PC-9 (cell line): Measurements from ENCODE around the gene SDK1. TPM values are rescaled to one million over a fixed set of nuclear protein-coding genes. Genes with fewer than 3 reads are reported as not detected.

Experiments used
- BruUV-seq: library from RNA; stranded (reverse); fragments of 400-500 nt; replicated peaks from 2 replicates; lab custom pipeline; 2021; lab: Mats Ljungman, UMichigan
- CTCF ChIA-PET: fragments of 300-600 bp; sonication (Branson Sonifier 250); formaldehyde crosslinking; loops from one replicate; lab custom pipeline; 2022; ENCODE audit warnings: antibody characterized with exemption; lab: Charles Lee
- POLR2A ChIA-PET: fragments of 300-600 bp; sonication (Branson Sonifier 250); formaldehyde crosslinking; loops from one replicate; lab custom pipeline; 2022; ENCODE audit warnings: antibody characterized with exemption; ENCODE audit not compliant: unreplicated experiment; lab: Charles Lee
- DNase-seq, 2 experiments: peaks; one replicate each; pipeline versions ENCODE4 v3.0.0 to v3.0.0-alpha.2; 2015 to 2022; ENCODE audit warnings: mixed read lengths in 1 of 2
- H2AFZ ChIP-seq: fragments of 200-600 bp; sonication (generic); 2 replicates; pipeline ENCODE4 v1.8.1; 2017; ENCODE audit warnings: antibody characterized with exemption
- H3F3A ChIP-seq: fragments of 200-600 bp; sonication (generic); 2 replicates; pipeline ENCODE4 v1.8.1; 2017; ENCODE audit warnings: antibody characterized with exemption, mild to moderate bottlenecking, low read depth; ENCODE audit not compliant: insufficient read depth
- H3K27ac ChIP-seq: fragments of 200-600 bp; sonication (generic); 2 replicates; pipeline ENCODE4 v1.6.1; 2016; ENCODE audit warnings: mixed run types
- H3K27me3 ChIP-seq: fragments of 200-600 bp; sonication (generic); 2 replicates; pipeline ENCODE4 v1.6.1; 2016; ENCODE audit warnings: low read depth, mixed run types; ENCODE audit not compliant: insufficient read depth
- H3K36me3 ChIP-seq: fragments of 200-600 bp; sonication (generic); 2 replicates; pipeline ENCODE4 v1.6.1; 2016; ENCODE audit warnings: low read depth, mixed run types
- H3K4me1 ChIP-seq: fragments of 200-600 bp; sonication (generic); replicated peaks from 2 replicates; pipeline ENCODE4 v1.6.1; 2016; ENCODE audit warnings: mixed run types; ENCODE audit not compliant: insufficient read depth
- H3K4me2 ChIP-seq: fragments of 200-600 bp; sonication (generic); 2 replicates; pipeline ENCODE4 v1.6.1; 2017; ENCODE audit warnings: mixed run types
- H3K4me3 ChIP-seq: fragments of 200-600 bp; sonication (generic); 2 replicates; pipeline ENCODE4 v1.6.1; 2016; ENCODE audit warnings: mixed run types
- H3K79me2 ChIP-seq: fragments of 200-600 bp; sonication (generic); 2 replicates; pipeline ENCODE4 v1.6.1; 2017; ENCODE audit warnings: low read depth, mixed run types
- H3K9me2 ChIP-seq: fragments of 200-600 bp; sonication (generic); 2 replicates; pipeline ENCODE4 v1.8.1; 2017; ENCODE audit warnings: mild to moderate bottlenecking; ENCODE audit not compliant: insufficient read depth
- H3K9me3 ChIP-seq: fragments of 200-600 bp; sonication (generic); 2 replicates; pipeline ENCODE4 v1.8.1; 2016; ENCODE audit warnings: low read depth; ENCODE audit not compliant: insufficient read depth
- H4K20me1 ChIP-seq: fragments of 200-600 bp; sonication (generic); 2 replicates; pipeline ENCODE4 v1.8.1; 2017; ENCODE audit not compliant: insufficient read depth
- CTCF ChIP-seq: fragments of 200-600 bp; sonication (generic); conservative IDR thresholded peaks from 2 replicates; pipeline ENCODE4 v1.6.1; 2017; ENCODE audit warnings: mixed run types, antibody characterized with exemption, mild to moderate bottlenecking, moderate library complexity
- EZH2 ChIP-seq: fragments of 200-600 bp; sonication (generic); IDR thresholded peaks from 2 replicates; pipeline ENCODE4 v1.8.0; 2017; ENCODE audit warnings: antibody characterized with exemption, low read depth
- intact Hi-C: fragments of 100-400 bp; cut with micrococcal nuclease; formaldehyde crosslinking; loops from one replicate; pipeline ENCODE4 v1.10.0; 2022; ENCODE audit not compliant: unreplicated experiment
- total RNA-seq: library from RNA; stranded (reverse); gene quantifications from 2 replicates; pipeline ENCODE4 v1.2.3, GENCODE V29; 2021

The SDK1 gene
- total RNA-seq, 1 experiment from 2014 or later = not detected

GRCh38 chr7:4241304-4241612 is 940.2 kb downstream of the SDK1 start:
- no peak for DNase-seq
- Histone ChIP-seq H3K4me2 (no peak overlapping the region), H3K4me3 (no peak overlapping the region), H3F3A (no peaks in the 10 kb centered on the region), H3K36me3 (no peaks in the 10 kb centered on the region), H3K79me2 (no peaks in the 10 kb centered on the region), H4K20me1 (no peaks in the 10 kb centered on the region), H3K9me3 (no peaks in the 10 kb centered on the region), H2AFZ (no peak overlapping the region), H3K9me2 (no peaks in the 10 kb centered on the region), H3K27me3 (peaks cover 94% of the 10 kb centered on the region), H3K27ac (no peak overlapping the region), H3K4me1 (no peaks in the 10 kb centered on the region)
- intact Hi-C loops = no loop called here
- CTCF ChIA-PET = no interaction called here
- POLR2A ChIA-PET = no interaction called here
- no TSS peak for BruUV-seq
- TF ChIP-seq EZH2 = no peak

GRCh38 chr7:4241791-4242190 is 940.7 kb downstream of the SDK1 start:
- peaks cover 94% of the 10 kb centered on the region for H3K27me3 ChIP-seq
- intact Hi-C loops = no loop called here
- H3K36me3 ChIP-seq = no peaks in the 10 kb centered on the region
- H3K9me3 ChIP-seq = no peaks in the 10 kb centered on the region
- no peaks in the 10 kb centered on the region for H4K20me1 ChIP-seq
- no peak for DNase-seq
- H3K4me2 ChIP-seq = no peak overlapping the region
- TF ChIP-seq EZH2 (no peak), CTCF (no peak)
- no peaks in the 10 kb centered on the region for H3K79me2 ChIP-seq
- ChIA-PET CTCF (no interaction called here), POLR2A (no interaction called here)
- no peaks in the 10 kb centered on the region for H3K9me2 ChIP-seq
- no peaks in the 10 kb centered on the region for H3F3A ChIP-seq
- H3K4me1 ChIP-seq = no peaks in the 10 kb centered on the region
- H3K27ac ChIP-seq = no peak overlapping the region
- H2AFZ ChIP-seq = no peak overlapping the region
- BruUV-seq = no TSS peak
- no peak overlapping the region for H3K4me3 ChIP-seq

GRCh38 chr7:4242706-4243105 is 941.7 kb downstream of the SDK1 start:
- Histone ChIP-seq H4K20me1 (no peaks in the 10 kb centered on the region), H3K4me2 (no peak overlapping the region), H3K36me3 (no peaks in the 10 kb centered on the region), H3K27ac (no peak overlapping the region), H3K9me2 (no peaks in the 10 kb centered on the region), H3K79me2 (no peaks in the 10 kb centered on the region), H3K9me3 (no peaks in the 10 kb centered on the region), H3K4me1 (no peaks in the 10 kb centered on the region), H2AFZ (no peak overlapping the region), H3K27me3 (peaks cover 94% of the 10 kb centered on the region), H3K4me3 (no peak overlapping the region), H3F3A (no peaks in the 10 kb centered on the region)
- ChIA-PET POLR2A (no interaction called here), CTCF (no interaction called here)
- TF ChIP-seq CTCF (no peak), EZH2 (no peak)
- intact Hi-C loops = no loop called here
- no peak for DNase-seq
- no TSS peak for BruUV-seq

GRCh38 chr7:4244041-4244440 is 943.0 kb downstream of the SDK1 start:
- CTCF ChIA-PET = no interaction called here
- no TSS peak for BruUV-seq

More at GRCh38 chr7:4244041-4244440, 943.0 kb downstream of the SDK1 start:
- Histone ChIP-seq H3K27me3 (peaks cover 82% of the 10 kb centered on the region), H3K9me3 (no peaks in the 10 kb centered on the region), H3K4me2 (no peak overlapping the region), H3K36me3 (no peaks in the 10 kb centered on the region), H3K79me2 (no peaks in the 10 kb centered on the region), H3K4me1 (no peaks in the 10 kb centered on the region), H3K27ac (no peak overlapping the region), H3K9me2 (no peaks in the 10 kb centered on the region), H4K20me1 (no peaks in the 10 kb centered on the region), H2AFZ (no peak overlapping the region), H3K4me3 (no peak overlapping the region), H3F3A (peaks cover 10% of the 10 kb centered on the region)
- POLR2A ChIA-PET = no interaction called here
- DNase-seq = no peak
- TF ChIP-seq EZH2 (no peak), CTCF (no peak)
- intact Hi-C loops = no loop called here
